ENCODE data around the gene TIGAR. TPM values are rescaled to one million over a fixed set of nuclear protein-coding genes. Genes with fewer than 3 reads are reported as not detected.

Gene TIGAR
- total RNA-seq, 2 experiments from 2014 or later = 8.2 to 8.7 TPM

DNA sequence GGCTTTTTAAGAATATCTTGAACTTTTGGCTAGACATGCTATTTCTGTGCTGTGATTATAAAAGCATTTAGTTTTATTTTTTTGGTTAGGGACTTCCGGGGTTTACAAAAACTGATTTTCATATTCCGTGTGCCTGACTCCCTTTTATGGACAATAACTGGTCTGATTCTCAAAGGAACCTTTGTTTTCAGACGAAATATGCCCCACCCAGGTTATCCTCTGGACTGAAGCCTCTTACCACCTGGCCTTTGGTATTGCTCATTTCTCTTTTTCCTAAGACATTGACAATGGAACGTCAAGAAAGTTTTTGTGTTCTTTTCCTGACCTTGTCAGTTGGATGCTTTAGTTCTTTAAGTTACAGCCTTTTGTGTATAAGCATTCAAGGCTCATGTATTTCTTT, 10.8 kb downstream of the TIGAR start:
- intact Hi-C loops (cut with micrococcal nuclease) = no loop called here
- no peak for DNase-seq
- CTCF ChIA-PET = no interaction called here
- TF ChIP-seq, protein P1, sequence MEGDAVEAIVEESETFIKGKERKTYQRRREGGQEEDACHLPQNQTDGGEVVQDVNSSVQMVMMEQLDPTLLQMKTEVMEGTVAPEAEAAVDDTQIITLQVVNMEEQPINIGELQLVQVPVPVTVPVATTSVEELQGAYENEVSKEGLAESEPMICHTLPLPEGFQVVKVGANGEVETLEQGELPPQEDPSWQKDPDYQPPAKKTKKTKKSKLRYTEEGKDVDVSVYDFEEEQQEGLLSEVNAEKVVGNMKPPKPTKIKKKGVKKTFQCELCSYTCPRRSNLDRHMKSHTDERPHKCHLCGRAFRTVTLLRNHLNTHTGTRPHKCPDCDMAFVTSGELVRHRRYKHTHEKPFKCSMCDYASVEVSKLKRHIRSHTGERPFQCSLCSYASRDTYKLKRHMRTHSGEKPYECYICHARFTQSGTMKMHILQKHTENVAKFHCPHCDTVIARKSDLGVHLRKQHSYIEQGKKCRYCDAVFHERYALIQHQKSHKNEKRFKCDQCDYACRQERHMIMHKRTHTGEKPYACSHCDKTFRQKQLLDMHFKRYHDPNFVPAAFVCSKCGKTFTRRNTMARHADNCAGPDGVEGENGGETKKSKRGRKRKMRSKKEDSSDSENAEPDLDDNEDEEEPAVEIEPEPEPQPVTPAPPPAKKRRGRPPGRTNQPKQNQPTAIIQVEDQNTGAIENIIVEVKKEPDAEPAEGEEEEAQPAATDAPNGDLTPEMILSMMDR (IDR thresholded peaks at IDR 0.05) = no peak
- no peaks in the 10 kb centered on the region for H3K9me3 Mint-ChIP-seq
- H3K4me1 Mint-ChIP-seq (ENCODE audit: low read depth) = peaks cover 2% of the 10 kb centered on the region
- H3K27me3 Mint-ChIP-seq = no peaks in the 10 kb centered on the region
- no peak for ATAC-seq
- POLR2A ChIA-PET = no interaction called here
- peaks cover 19% of the 10 kb centered on the region for H3K36me3 Mint-ChIP-seq (ENCODE audit: low read depth)
- H3K27ac Mint-ChIP-seq = no peak overlapping the region
- no peak overlapping the region for H3K4me3 Mint-ChIP-seq

DNA sequence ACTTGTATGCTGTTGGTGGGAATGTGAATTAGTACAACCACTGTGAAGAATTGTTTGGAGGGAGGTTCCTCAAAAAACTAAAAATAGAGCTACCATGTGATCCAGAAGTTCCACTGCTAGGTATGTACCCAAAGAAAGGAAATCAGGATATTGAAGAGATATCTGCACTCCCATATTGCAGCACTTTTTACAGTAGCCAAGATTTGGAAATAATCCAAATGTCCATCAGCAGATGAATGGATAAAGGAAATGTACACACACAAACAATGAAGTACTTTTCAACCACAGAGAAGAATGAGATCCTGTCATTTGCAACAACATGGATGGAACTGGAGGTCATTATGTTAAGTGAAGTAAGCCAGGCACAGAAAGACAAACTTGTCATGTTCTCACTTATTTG, 25.9 kb downstream of the TIGAR start:
- POLR2A ChIA-PET = no interaction called here
- H3K4me1 Mint-ChIP-seq (ENCODE audit: low read depth) = no peaks in the 10 kb centered on the region
- TF ChIP-seq, protein P1 (IDR thresholded peaks at IDR 0.05) = no peak
- ATAC-seq = no peak
- H3K4me3 Mint-ChIP-seq = no peak overlapping the region
- H3K27me3 Mint-ChIP-seq = no peaks in the 10 kb centered on the region
- intact Hi-C loops (cut with micrococcal nuclease) = no loop called here
- H3K9me3 Mint-ChIP-seq = peaks cover 3% of the 10 kb centered on the region
- H3K27ac Mint-ChIP-seq = no peak overlapping the region
- H3K36me3 Mint-ChIP-seq (ENCODE audit: low read depth) = peaks cover 32% of the 10 kb centered on the region
- CTCF ChIA-PET = no interaction called here
- DNase-seq = no peak

DNA sequence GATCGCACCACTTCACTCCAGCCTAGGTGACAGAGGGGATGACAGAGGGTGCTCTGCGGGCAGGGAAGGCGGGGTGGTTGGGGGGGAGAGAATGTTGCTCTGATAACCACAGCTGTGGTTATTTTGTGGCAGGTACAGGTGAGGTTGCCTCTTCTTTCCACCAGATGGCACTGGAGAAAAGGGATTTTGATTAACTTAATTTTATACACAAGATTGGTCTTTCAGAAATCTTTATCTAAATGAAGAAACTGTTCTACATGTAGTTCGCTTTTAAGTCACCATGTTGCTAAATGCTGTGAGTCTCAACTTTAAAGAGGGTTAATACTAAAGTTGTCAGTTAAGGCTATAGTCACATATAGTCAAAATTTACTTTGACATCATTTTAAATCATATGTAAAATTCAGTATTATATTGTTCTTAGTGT, 32.8 kb downstream of the TIGAR start:
- Mint-ChIP-seq H3K27ac (no peak overlapping the region), H3K4me3 (no peak overlapping the region)
- POLR2A ChIA-PET = no interaction called here

DNA sequence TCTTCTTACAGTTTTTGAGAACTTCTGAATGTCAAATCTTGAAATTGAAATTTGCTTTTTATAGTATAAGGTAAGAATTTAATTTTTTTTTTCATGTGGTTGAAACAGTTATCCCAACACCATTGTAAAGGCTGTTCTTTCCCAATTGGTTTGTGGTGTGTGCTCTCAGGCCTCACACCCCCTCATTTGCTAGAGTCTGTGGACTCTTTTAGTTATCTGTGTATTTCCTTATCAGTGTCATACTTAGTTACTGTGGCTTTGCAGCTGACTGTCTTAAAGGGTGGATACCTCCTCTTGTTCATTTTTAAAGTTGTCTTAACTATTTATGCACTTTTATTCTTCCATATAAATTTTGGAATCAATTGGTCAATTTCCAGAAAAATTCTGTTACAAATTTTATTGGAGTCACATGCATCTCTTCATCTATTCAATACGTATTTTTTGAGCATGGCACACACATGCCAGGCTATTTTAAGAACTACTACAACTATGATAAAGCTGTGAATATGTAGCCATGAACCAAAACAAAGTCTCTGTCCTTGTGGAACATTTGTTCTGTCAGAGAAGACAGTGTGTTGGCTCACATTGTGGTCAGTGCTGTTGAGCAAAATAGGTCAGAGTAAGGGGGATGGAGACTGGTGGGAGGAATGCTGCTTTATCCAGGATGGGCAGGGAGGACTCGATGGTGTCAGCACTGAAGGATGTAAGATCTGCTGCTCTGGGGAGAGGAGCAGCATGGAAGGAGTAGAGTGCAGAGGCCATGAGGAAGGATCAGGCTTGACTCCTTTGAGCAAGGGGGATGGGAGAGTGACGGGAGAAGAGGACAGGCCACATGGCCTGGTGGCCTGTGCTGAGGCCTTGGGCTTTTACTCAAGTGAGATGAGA, 34.4 kb downstream of the TIGAR start:
- Mint-ChIP-seq H3K4me1 (ENCODE audit: low read depth) (peaks cover 6% of the 10 kb centered on the region), H3K4me3 (no peak overlapping the region), H3K9me3 (no peaks in the 10 kb centered on the region), H3K36me3 (ENCODE audit: low read depth) (peaks cover 10% of the 10 kb centered on the region), H3K27ac (no peak overlapping the region), H3K27me3 (no peaks in the 10 kb centered on the region)
- intact Hi-C loops (cut with micrococcal nuclease) = no loop called here
- ATAC-seq (no peak), DNase-seq (no peak)
- ChIA-PET POLR2A (interaction anchor here (1.0 kb wide), 1 partner anchor 20 kb away, joined by 3 read pairs; no protein-coding TSS in a partner anchor), CTCF (no interaction called here)
- TF ChIP-seq, protein P1 (IDR thresholded peaks at IDR 0.05) = no peak

More for the DNA sequence above, 32.8 kb downstream of the TIGAR start:
- TF ChIP-seq, protein P1 (IDR thresholded peaks at IDR 0.05) = peak; percentile 67
- CTCF ChIA-PET = interaction anchor here (0.7 to 1.5 kb wide), 10 partner anchors 9 to 745 kb away, joined by 3 to 6 read pairs (median 3); no protein-coding TSS in a partner anchor
- intact Hi-C loops (cut with micrococcal nuclease) = no loop called here
- H3K4me1 Mint-ChIP-seq (ENCODE audit: low read depth) = peaks cover 6% of the 10 kb centered on the region
- no peaks in the 10 kb centered on the region for H3K9me3 Mint-ChIP-seq
- peak; percentile 76 for DNase-seq
- peaks cover 12% of the 10 kb centered on the region for H3K36me3 Mint-ChIP-seq (ENCODE audit: low read depth)
- H3K27me3 Mint-ChIP-seq = no peaks in the 10 kb centered on the region
- peak; percentile 86 for ATAC-seq

DNA sequence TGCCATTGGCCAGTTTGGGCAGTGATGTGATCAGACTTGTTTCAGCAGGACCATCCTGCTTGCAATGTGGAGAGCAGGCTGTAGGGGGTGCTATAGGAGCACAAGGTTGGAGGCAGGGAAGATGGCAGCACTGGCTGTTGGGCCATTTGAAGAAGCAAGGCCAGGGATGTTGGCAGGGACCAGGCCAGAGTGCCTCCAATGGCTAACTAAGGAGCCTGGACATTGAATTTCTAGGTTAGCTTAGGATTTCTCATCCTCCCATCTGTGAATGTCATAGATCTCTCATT, 35.0 kb downstream of the TIGAR start:
- H3K36me3 Mint-ChIP-seq (ENCODE audit: low read depth) = peaks cover 10% of the 10 kb centered on the region
- TF ChIP-seq, protein P1 (IDR thresholded peaks at IDR 0.05) = peak; percentile 69
- H3K4me1 Mint-ChIP-seq (ENCODE audit: low read depth) = peaks cover 6% of the 10 kb centered on the region
- ATAC-seq (peak; percentile 78), DNase-seq (peak; percentile 85)
- no peak overlapping the region for H3K4me3 Mint-ChIP-seq
- no peak overlapping the region for H3K27ac Mint-ChIP-seq
- CTCF ChIA-PET = no interaction called here
- intact Hi-C loops (cut with micrococcal nuclease) = no loop called here
- H3K9me3 Mint-ChIP-seq = no peaks in the 10 kb centered on the region
- POLR2A ChIA-PET = interaction anchor here (1.0 kb wide), 1 partner anchor 21 kb away, joined by 3 read pairs; no protein-coding TSS in a partner anchor
- no peaks in the 10 kb centered on the region for H3K27me3 Mint-ChIP-seq

Measured in activated CD8-positive, alpha-beta T cell treated with anti-CD3 and anti-CD28 coated beads for 36 hours (primary cell).